Activated T-helper 1 cell treated with anti-CD3 and anti-CD28 coated beads, Interleukin-2, amount 50 U/mL, for 16 hours (primary cell): Measurements from ENCODE around the gene FBXW11.

Experiments used
- DNase-seq, 2 donors: peaks; one replicate each; pipeline ENCODE4 v3.0.0-alpha.2; 2020; ENCODE audit warnings: low read depth in 1 of 2, low spot score in 1 of 2

The FBXW11 gene

GRCh38 chr5:171872666-171873065 lies 133.8 kb downstream of the FBXW11 start:
- DNase-seq: no peak

- DNase-seq: no peak
Measured at GRCh38 chr5:171871711-171872110, 134.7 kb downstream of the FBXW11 start.

- no peak for DNase-seq
Measured at GRCh38 chr5:171869956-171870355, 136.5 kb downstream of the FBXW11 start.

- no peak for DNase-seq
Measured at GRCh38 chr5:171868236-171868635, 138.2 kb downstream of the FBXW11 start.

- DNase-seq: no peak
Measured at GRCh38 chr5:171867786-171868185, 138.7 kb downstream of the FBXW11 start.

- no peak for DNase-seq
Measured at GRCh38 chr5:171865471-171865870, 141.0 kb downstream of the FBXW11 start.

GRCh38 chr5:171863935-171864334 lies 142.5 kb downstream of the FBXW11 start:
- no peak for DNase-seq

- DNase-seq: no peak
Measured at GRCh38 chr5:171862624-171863023, 143.8 kb downstream of the FBXW11 start.

- DNase-seq: no peak
Measured at GRCh38 chr5:171861381-171861780, 145.1 kb downstream of the FBXW11 start.

GRCh38 chr5:171858303-171858702 lies 148.1 kb downstream of the FBXW11 start:
- no peak for DNase-seq

GRCh38 chr5:171857489-171857876 lies 149.0 kb downstream of the FBXW11 start:
- DNase-seq: no peak

GRCh38 chr5:171855798-171856763 lies 150.4 kb downstream of the FBXW11 start:
- DNase-seq: no peak

- no peak for DNase-seq
Measured at GRCh38 chr5:171855265-171855664, 151.2 kb downstream of the FBXW11 start.

- DNase-seq: no peak
Measured at GRCh38 chr5:171852255-171852681, 154.2 kb downstream of the FBXW11 start.

- DNase-seq: no peak
Measured at GRCh38 chr5:171851251-171851650, 155.2 kb downstream of the FBXW11 start.

- no peak for DNase-seq
Measured at GRCh38 chr5:171850324-171850947, 156.0 kb downstream of the FBXW11 start.

GRCh38 chr5:171849585-171850323 lies 156.7 kb downstream of the FBXW11 start:
- DNase-seq: no peak

- no peak for DNase-seq
Measured at GRCh38 chr5:171848911-171849520, 157.4 kb downstream of the FBXW11 start.

GRCh38 chr5:171848486-171848885 lies 158.0 kb downstream of the FBXW11 start:
- no peak for DNase-seq

- DNase-seq: no peak
Measured at GRCh38 chr5:171848006-171848405, 158.4 kb downstream of the FBXW11 start.

GRCh38 chr5:171847026-171847425 lies 159.4 kb downstream of the FBXW11 start:
- no peak for DNase-seq
